Left ventricle myocardium inferior (tissue), 1 donor: ENCODE results near the gene AHSG. TPM values are rescaled to one million over a fixed set of nuclear protein-coding genes. Genes with fewer than 3 reads are reported as not detected.

Experiments used
- DNase-seq: peaks from one replicate; pipeline ENCODE4 v3.0.0-alpha.2; 2020
- H3K27ac ChIP-seq: fragments of 200-600 bp; replicated peaks from 2 replicates; pipeline ENCODE4 v1.8.0; 2021
- H3K27me3 ChIP-seq: fragments of 200-600 bp; 2 replicates; pipeline ENCODE4 v1.8.0; 2021; ENCODE audit warnings: low read depth
- H3K36me3 ChIP-seq: fragments of 200-600 bp; 2 replicates; pipeline ENCODE4 v1.8.0; 2021
- H3K4me1 ChIP-seq: fragments of 200-600 bp; 2 replicates; pipeline ENCODE4 v1.8.0; 2021
- H3K4me3 ChIP-seq: fragments of 200-600 bp; 2 replicates; pipeline ENCODE4 v1.8.0; 2021; ENCODE audit warnings: mild to moderate bottlenecking, moderate library complexity
- H3K9me3 ChIP-seq: fragments of 200-600 bp; replicated peaks from 2 replicates; pipeline ENCODE4 v1.8.0; 2021
- intact Hi-C: fragments of 100-400 bp; cut with micrococcal nuclease; formaldehyde crosslinking; loops from one replicate; pipeline ENCODE4 v1.11.0; 2022
- total RNA-seq: library from RNA; stranded (reverse); fragmentation: NEBNext Ultra II Directional; extraction: Animal tissue kit (Norgen Biotek cat#: 25700); gene quantifications from one replicate; pipeline ENCODE4 v1.2.1, GENCODE V29; 2021
- TF ChIP-seq, protein P1 (sequence below): fragments of 200-600 bp; IDR thresholded peaks from 2 replicates; pipeline ENCODE4 v1.8.0; 2021; ENCODE audit warnings: antibody characterized with exemption, mild to moderate bottlenecking, borderline replicate concordance
- donor health status: DM: no; HTN: yes; CAD: no; lungs with severe emphysema.

AHSG gene
- total RNA-seq, 1 donor from 2014 or later = not detected

DNA sequence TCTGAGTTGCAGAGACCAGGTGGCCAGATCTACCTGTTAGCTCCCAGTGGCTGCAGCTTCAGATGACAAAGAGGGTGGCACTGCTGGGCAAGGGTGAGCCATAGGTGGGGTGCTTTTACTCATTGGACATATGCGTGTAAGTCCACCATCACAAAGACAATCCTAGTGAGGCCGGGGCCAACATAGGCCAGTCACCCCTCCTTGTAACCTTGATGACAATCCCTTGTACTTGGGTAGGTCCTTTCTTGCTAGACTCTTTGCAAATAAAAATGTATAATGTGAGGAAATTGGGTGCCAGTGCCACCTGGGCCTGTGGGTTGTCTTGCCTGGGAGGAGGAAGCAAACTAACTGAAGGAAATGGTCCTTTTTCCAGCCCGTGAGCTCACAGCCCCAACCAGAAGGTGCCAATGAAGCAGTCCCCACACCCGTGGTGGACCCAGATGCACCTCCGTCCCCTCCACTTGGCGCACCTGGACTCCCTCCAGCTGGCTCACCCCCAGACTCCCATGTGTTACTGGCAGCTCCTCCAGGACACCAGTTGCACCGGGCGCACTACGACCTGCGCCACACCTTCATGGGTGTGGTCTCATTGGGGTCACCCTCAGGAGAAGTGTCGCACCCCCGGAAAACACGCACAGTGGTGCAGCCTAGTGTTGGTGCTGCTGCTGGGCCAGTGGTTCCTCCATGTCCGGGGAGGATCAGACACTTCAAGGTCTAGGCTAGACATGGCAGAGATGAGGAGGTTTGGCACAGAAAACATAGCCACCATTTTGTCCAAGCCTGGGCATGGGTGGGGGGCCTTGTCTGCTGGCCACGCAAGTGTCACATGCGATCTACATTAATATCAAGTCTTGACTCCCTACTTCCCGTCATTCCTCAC is 7.6 kb downstream of the AHSG start:
- Histone ChIP-seq H3K4me1 (peaks cover 10% of the 10 kb centered on the region), H3K27ac (no peak overlapping the region), H3K9me3 (no peaks in the 10 kb centered on the region), H3K4me3 (no peak overlapping the region), H3K27me3 (peaks cover 51% of the 10 kb centered on the region), H3K36me3 (no peaks in the 10 kb centered on the region)
- intact Hi-C loops = no loop called here
- TF ChIP-seq, protein P1, sequence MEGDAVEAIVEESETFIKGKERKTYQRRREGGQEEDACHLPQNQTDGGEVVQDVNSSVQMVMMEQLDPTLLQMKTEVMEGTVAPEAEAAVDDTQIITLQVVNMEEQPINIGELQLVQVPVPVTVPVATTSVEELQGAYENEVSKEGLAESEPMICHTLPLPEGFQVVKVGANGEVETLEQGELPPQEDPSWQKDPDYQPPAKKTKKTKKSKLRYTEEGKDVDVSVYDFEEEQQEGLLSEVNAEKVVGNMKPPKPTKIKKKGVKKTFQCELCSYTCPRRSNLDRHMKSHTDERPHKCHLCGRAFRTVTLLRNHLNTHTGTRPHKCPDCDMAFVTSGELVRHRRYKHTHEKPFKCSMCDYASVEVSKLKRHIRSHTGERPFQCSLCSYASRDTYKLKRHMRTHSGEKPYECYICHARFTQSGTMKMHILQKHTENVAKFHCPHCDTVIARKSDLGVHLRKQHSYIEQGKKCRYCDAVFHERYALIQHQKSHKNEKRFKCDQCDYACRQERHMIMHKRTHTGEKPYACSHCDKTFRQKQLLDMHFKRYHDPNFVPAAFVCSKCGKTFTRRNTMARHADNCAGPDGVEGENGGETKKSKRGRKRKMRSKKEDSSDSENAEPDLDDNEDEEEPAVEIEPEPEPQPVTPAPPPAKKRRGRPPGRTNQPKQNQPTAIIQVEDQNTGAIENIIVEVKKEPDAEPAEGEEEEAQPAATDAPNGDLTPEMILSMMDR = no peak
- no peak for DNase-seq

- DNase-seq = no peak
- intact Hi-C loops = no loop called here
- TF ChIP-seq, protein P1 = no peak
- H3K4me1 ChIP-seq = peaks cover 5% of the 10 kb centered on the region
- no peak overlapping the region for H3K4me3 ChIP-seq
- H3K27ac ChIP-seq = no peak overlapping the region
- no peaks in the 10 kb centered on the region for H3K9me3 ChIP-seq
- H3K36me3 ChIP-seq = no peaks in the 10 kb centered on the region
- H3K27me3 ChIP-seq = peaks cover 51% of the 10 kb centered on the region
Observed at GRCh38 chr3:186621894-186622650, 9.2 kb downstream of the AHSG start.

DNA sequence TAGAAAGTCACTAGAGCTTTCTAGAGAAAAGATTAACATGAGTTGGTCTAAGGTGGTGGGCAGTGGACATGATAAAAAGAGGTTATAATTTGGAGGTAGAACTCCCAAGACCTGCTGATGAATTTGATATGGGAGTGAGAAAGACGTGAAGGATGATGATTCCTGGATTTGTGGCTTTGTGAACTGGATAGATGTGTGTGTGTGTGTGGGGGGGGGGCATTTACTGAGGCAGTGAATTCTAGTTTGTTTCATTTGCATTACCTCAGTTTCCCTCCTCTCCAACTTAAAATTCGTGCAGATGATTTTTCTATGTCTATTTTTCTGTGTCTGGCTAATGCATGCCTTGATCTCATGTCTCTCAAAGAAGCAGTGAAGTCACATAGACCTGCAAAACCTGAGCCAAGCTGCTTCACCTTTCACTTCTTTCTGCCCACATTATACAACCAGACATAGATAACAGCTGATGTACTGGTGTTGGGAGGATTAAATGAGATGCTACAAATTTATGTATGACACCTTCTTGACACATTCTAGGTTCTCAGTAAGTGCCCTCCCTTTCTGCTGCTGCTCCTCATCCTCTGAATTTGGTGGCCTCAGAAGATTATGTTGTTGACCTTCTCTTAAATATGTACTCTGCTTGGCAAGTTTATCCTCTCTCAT is 9.9 kb downstream of the AHSG start:
- H3K9me3 ChIP-seq = no peaks in the 10 kb centered on the region
- TF ChIP-seq, protein P1 = no peak
- intact Hi-C loops = no loop called here
- no peak overlapping the region for H3K27ac ChIP-seq
- no peak overlapping the region for H3K4me3 ChIP-seq
- no peaks in the 10 kb centered on the region for H3K4me1 ChIP-seq
- H3K27me3 ChIP-seq = peaks cover 45% of the 10 kb centered on the region
- H3K36me3 ChIP-seq = no peaks in the 10 kb centered on the region
- DNase-seq = no peak

DNA sequence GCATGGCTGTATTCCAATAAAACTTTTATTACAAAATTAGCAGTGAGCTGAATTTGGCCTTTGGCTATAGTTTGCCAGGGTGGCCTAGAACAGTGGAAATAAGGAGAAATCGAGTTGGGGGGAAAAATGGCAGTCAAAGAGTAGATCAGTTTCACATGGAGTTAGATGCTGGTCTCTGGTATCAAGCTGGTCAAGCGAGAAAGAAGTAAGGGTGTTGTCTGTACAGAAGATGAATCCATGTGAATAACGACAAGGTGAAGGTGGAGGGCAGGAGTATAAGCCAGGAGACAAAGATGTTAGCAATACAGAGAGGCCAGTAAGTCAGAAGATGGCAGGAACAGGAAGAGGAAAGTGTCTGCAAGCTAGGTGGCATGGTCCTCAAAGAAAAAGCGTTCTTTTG is 11.7 kb downstream of the AHSG start:
- no peak for DNase-seq
- TF ChIP-seq, protein P1 = no peak
- Histone ChIP-seq H3K4me3 (no peak overlapping the region), H3K9me3 (no peaks in the 10 kb centered on the region), H3K27me3 (peaks cover 30% of the 10 kb centered on the region), H3K4me1 (no peaks in the 10 kb centered on the region), H3K36me3 (no peaks in the 10 kb centered on the region), H3K27ac (no peak overlapping the region)
- intact Hi-C loops = no loop called here

GRCh38 chr3:186625600-186626042 is 12.8 kb downstream of the AHSG start:
- TF ChIP-seq, protein P1 = no peak
- Histone ChIP-seq H3K36me3 (no peaks in the 10 kb centered on the region), H3K27ac (no peak overlapping the region), H3K4me3 (no peak overlapping the region), H3K27me3 (peaks cover 20% of the 10 kb centered on the region), H3K9me3 (no peaks in the 10 kb centered on the region), H3K4me1 (no peaks in the 10 kb centered on the region)
- intact Hi-C loops = no loop called here
- DNase-seq = no peak
